HG03066 (cell line): ENCODE results near the gene C3AR1.

Source experiments
- ATAC-seq: cut with Tn5 transposase; IDR thresholded peaks from one replicate; pipeline ENCODE4 v1.9.1; 2021; ENCODE audit warnings: low read depth; ENCODE audit not compliant: unreplicated experiment

The C3AR1 gene

DNA sequence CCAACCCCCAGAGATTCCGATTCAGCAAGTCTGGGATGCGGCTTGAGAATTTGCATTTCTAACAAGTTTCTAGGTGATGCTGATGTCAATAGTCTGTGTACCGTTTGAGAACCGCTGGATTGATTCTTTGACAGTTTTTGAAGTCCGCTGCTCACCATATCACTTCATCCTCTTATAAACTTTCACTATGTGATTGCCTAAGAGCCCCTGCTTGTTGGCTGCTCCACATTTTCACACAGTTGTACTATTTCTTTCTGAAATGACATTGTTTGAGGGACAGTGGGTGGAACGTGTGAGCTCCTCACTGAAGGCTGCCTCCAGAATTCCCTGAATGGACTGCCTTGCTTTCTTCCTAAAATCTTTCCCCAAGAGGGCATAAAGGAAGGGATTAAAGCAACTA, 7.7 kb downstream of the C3AR1 start:
- no peak for ATAC-seq

DNA sequence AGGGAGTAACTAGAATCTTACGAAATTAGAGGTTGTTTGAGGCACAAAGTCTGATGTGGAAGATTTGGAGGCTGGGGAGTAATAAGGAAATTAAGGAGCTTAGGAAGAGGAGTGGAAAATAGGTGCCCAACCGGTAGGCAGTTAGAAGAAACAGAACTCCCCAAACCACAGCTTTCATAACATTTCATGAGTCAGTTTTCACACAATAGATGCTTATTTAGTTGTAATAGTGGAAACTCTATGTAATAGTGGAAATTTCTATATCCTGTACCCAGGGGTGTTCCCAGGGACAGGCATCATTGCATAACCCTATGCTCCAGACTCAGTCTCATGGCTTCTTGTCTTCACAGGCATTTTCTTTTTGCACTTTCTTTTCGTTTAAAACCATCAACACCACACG, 8.3 kb downstream of the C3AR1 start:
- ATAC-seq: no peak

DNA sequence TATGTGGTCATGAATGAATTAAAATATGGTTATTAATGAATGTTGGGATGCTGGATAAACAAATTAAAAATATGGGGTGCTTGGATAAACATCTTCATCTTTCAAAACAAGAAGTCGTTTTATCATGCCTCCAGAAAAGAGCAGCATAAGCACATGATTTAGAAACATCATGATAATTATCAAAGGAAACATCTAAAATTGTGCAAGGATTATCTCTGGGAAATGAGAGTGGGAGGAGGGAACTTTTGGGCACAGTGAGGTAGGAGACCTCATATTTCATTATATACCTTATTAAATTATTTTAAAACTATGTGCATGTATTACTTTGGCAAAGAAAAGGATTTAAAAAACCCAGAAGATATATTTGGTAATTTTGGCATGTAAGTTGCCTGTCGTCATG, 8.9 kb downstream of the C3AR1 start:
- no peak for ATAC-seq

DNA sequence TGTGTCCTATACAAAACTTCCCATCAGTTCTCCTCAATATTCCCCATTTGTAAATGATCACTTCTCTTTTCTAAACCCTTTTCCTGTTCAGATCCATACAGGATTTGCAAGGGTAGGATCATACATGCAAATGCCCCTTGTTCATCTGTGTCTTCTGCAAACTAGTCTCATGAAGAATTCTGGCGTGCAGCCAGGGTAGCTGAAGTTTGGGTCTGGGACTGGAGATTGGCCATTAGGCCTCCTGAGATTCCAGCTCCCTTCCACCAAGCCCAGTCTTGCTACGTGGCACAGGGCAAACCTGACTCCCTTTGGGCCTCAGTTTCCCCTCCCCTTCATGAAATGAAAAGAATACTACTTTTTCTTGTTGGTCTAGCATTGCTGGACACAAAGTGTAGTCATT, 11.3 kb downstream of the C3AR1 start:
- no peak for ATAC-seq

DNA sequence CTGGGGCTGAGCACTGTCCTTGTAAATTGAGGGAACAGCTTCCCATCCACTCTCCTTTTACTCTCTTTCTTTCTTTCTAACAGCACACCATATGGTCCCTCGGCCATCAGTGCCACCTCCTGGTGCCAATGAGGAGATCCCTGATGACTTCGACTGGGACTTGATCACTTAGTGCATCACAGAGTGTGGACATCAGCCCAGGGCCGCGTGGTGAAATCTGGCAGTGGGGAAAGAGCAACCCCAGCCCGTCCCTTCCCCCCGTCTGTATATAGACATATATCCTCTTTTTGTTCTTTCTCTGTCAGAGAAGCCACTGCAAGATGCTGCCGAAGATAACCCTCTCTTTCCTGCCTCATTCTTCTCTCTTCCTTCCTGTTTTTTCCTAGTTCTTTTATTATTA, 13.5 kb downstream of the C3AR1 start:
- ATAC-seq: no peak

DNA sequence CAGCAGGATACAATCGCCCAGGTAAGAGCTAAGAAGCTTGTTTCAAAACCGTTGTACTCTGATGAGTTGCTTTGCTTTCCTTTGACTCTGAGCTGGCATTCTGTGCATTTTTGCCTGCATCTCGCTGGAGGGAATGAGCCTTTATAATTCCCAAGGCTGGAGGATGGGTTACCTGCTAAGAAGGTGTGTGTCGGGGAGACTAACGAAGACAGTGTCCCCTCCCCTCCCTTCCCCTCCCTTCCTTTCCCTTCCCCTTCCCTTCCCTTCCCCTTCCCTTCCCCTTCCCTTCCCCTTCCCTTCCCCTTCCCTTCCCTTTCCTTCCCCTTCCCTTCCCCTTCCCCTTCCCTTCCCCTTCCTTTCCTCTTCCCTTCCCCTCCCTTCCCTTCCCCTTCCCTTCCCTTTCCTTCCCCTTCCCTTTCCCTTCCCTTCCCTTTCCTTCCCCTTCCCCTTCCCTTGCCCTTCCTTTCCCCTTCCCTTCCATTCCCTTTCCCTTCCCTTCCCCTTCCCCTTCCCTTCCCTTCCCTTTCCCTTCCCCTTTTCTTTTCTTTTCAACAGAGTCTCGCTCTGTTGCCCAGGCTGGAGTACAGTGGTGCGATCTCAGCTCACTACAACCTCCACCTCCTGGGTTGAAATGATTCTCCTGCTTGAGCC, 15.4 kb downstream of the C3AR1 start:
- ATAC-seq: no peak

DNA sequence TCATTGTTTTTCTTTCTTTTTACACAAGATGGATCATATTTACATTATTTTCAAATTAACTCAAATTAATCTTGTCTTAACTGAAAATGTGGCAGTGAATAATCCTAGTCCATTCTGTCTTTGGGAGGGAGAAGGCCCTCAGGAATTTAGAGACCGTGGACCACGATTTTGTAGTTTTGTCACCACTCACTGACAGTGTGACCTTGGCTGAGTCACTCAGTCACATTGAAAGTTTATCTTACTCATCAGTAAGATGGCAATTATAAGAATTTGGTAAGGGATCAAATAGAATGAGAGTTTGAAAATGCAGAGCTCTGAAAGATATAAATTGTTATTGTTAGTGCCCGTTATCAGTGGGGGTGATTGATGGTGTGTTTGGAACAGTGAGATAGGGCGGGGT, 17.3 kb downstream of the C3AR1 start:
- ATAC-seq: no peak

DNA sequence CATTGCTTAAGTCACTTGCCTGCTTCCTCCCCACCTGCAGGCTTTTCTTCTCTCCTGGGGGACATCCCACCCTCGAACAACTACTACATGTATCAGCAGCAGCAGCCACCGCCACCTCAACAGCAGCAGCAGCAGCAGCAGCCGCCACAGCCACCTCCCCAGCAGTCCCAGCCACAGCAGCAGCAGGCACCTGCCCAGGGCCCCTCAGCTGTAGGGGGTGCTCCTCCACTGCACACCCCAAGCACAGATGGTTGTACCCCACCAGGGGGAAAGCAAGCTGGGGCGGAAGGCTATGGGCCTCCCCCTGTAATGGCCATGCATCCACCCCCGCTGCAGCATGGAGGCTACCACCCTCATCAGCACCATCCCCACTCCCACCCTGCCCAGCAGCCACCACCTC, 18.3 kb downstream of the C3AR1 start:
- ATAC-seq: no peak

DNA sequence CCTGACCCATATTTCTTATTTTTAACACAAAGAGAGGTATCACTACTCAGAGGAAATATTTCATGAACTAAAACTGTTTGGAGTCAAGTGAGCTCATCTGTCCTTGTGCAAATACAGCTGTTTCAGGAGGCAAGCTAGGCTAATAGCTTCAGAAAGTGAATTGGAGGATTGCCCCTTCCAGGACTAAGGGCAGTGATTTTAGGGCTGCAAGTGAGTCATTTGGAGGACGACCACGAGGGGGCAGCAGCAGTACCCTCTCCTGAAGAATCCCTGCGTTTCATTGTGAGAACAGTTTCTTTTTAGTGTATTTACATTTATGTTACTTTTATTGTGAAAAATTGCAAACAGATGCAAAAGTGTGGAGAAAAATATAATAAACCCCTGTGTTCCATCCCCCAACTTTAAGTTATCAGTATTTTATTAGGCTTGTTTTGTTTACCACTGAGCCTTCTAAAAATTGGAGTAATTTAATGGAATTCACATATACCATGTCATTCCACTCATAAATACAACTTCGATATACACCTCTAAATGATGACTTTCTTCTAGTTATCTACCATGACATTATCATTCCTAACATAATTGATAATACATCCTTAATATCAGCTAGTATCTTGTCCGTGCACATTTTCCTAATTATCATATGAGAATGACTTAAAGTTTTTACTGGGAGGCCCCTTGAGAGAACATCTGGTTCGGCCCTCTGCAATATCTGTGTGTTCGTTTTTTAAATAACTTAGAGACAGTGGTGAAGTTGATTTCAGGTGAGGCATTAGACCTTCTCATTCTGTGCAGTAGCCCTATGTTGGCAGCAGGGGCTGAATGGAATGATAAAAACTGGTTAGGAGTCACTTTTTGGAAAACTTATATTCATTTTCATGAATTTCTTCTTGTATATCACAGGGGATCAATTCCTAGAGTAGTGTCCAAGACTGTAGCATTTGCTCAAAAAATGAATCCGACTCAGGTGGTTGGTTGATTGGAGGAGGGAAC, 19.9 kb downstream of the C3AR1 start:
- ATAC-seq: no peak

DNA sequence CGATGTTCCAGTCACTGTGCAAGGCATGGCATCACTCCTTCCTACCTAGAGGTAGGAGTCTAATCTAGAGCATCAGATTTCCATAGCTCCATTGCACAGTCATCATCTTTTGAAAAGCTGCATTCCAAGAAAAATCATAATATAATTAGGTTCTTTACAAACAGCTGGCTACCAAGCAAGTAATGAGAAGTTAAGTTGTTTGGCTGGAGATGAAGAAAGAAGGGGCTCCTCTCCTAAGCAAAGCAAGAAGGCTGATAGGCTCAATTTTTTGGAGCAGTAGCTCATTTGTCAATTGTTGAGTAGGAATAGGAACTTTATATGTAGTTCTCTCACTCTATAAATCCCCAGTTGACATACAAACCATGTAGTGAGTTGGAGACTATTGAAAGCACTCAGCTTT, 25.4 kb downstream of the C3AR1 start:
- no peak for ATAC-seq

DNA sequence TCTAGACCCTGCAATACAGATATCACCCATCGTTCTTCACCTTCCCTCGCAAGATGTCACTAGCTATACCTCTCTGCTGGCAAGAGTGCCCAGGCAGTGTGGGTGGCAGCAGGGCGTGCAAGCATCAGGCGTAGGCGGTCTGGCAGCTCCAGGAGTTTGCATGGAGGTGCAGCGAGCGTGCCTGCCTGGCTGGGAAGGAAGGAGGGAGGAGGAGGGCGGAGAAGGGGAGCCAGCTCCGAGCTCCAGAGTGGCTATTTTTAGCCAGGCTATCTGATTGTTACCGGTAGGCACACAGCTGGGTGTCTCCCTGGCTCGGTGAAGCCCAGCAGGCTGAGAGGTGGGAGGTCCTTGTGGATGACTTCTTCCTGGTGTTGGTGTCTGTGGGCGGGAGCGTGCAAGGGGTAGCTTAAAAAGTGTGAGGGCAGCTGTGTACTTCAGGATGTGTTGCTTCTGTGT, 27.5 kb downstream of the C3AR1 start:
- no peak for ATAC-seq

DNA sequence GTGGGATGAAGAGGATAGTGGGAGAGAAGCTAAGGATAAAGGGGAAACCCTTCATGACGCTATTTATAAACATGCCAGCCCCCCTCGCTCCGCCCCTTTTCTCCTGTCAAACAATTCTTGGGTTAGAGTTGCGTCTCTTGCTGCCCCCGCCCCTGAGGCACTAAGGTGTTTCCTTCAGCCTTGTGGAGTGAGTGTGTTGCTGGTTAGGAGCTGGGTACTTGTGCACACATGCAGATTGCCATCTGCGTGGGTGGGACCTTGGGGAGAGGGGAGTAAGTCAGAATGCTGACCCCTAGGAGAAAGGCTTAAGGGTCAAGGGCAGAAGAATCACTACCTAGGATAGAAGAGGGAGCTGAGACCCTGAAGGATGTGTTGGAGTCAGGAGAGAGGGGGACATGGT, 28.2 kb downstream of the C3AR1 start:
- no peak for ATAC-seq

DNA sequence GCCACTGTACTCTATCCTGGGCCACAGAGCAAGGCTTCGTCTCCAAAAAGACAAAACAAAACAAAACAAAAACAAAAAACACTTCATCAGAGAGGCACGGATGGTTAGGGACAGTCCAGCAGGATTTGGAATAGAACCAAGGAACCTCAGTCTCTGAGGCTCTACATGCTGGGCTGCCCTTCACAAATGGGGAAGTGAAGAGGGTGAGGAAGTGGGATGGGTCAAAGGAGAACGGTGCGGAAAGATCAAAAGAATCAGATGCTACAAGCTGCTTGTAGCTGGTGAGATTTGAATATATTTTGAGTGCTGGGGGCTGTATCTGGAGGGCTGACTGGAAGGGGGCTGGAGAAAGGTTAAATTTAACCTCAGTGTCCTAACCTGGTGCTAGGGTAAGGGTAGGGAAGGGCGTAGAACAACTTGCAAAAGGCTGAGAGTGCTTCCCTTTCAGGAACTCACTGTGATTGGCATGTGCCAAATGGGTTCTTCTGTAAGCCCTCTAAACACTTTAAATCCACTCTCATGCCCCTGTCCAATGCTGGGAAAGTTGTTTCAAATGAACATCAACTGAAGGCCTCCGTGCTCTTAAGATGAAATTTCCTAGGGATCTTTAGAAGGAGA, 29.0 kb downstream of the C3AR1 start:
- no peak for ATAC-seq

DNA sequence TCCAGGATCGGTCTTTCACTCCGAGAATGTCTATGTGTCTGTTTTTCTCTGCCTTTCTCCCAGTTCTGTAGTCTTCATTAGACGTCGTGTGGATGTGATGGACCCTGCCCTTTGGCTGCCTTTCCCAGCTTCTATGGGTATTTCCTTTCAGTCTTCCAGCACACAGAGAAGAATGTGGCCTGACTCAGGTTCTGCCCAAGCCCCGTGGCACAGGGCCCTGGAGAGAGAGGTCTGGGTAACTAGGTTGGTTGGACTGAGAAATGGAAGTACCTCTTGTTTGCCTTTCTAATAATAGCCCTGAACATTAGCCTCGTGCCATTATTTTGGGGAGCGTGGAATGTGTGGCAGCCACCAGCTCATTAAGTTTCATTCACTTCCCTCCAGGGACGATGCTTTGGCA, 29.8 kb downstream of the C3AR1 start:
- ATAC-seq: no peak

DNA sequence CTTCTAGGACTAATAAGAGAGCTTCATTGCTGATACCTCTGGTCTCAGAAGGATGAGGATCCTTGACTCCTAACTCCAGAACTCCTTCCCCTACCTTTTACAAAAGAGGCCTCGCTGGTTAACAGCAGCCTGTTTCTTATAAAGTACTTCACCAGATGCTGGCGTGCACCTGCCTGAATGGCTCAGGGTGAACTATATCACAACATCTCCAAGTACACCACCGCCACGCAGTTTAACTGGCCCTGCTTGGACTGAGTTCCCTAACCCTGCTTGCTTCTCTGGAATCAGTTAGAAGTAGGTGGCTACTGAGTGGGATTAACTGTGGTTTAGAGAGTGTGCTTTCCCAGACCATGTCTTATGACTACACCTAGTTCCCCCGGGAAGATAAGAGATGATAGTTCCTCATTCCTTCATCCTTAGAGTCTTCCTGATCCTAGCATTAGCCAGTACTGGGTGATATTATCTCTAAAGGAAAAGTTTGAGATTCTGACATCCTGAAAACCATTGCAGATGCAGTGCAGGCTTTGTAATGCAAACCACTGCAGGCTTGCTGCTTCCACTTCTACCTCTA, 30.6 kb downstream of the C3AR1 start:
- ATAC-seq: no peak

DNA sequence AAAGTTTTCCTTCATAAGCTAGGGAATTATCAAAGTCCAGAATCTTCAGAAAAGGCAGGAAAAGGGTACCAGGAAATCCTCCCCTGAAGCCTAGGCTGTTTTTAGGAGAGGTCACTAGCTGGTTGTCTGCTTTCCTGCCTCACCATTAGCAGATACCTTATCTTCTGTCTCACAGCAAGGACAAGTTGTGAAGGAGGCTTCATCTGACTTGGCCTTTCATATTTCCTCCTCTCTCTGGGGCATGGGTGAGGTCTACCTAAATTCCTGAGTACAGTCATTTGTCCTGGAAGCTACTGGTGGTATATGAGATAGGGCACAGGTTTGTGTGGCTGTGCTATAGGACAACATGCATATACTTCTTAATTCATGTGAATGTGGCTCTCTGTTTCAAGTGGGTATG, 31.4 kb downstream of the C3AR1 start:
- no peak for ATAC-seq

DNA sequence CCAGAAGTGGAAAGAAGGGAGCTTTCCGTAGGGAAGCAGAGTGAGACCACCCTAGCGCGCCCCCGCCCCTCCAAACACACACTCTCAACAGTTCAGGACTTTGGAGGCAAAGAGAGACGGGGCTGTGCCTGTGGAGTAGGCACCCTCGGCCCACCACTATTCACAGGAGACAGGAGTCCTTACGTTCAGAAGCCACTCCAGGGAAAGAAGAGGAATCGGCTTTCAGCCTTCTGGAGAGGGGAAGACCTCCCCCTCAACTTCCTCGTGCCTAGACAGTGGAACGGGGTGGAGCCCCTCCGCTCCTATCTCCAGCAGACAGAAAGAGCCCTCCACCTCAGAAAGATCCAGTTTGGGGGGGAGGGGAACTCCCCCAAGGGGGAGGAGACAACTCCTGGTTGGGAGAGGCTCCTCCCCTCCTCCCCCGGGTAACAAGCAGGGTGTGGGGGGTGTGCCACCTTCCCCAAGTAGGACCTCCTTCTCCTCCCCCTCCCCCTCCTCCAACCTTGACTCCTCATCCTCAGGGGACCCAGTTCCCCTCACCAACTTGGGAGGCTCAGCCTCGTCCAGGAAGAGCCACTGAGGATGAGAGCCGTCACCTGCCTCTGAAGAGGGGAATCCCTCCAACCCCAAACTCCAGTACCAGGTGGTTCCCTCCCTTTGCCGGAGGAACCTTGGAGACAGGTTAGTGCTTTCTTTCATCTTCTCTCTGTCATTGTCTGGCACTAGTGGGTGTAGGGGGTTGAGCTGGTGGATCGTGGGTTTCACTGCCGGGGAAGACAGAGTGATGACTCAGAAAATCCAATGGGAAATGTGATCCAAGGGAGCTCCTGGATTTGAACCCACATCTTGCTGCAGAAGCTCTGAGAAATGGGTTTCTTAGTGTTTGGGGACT, 32.8 kb downstream of the C3AR1 start:
- no peak for ATAC-seq

DNA sequence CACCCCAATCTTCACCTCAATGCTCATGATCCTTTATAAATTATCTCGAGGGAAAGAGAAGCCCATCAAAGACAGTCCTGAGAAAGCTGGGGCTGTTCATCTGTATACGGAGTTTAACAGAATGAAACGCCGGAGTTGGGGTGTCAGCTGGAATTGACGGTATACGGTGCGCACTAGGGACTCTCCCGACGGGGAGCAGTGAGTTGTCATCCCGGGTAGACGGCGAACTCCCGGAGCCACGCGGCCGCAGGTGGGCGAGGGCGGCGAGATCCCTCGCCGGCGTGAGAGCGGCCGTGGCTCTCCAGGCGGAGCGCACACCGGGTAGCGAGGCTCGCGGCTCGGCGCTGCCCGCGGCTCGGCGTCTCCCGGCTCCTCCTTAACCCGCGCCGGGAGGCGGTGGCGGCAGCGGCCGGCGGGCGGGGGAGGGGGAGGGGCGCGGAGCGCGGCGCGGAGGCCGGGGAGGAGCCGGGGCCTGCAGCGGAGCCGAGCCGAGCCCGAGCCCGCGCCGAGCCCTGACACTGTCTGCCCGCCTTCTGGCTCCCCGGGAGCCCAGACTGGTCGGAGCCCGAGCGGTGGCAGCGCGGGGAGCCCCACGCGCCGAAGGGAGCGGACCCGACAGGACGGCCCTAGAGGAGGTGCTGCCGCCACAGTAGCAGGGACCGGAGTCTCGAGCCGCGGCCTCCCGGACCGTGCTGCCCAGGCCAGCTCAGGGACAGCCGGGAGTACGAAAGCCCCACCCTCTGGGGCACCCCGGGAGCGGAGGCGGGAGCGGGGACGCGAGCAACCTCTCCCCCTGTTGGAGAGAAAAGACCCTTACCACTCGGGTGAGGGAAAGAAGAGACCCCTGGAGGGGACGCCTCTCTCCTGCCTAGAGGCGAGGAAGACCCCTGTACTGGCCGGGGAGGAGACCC, 33.7 kb downstream of the C3AR1 start, which contains the start of gene FOXJ2:
FOXJ2 (plus strand) TSS at position 475 of the 911 bp plus-strand sequence. CDS start 7,117 bp downstream, outside the sequence.
- ATAC-seq: peak; percentile 69

DNA sequence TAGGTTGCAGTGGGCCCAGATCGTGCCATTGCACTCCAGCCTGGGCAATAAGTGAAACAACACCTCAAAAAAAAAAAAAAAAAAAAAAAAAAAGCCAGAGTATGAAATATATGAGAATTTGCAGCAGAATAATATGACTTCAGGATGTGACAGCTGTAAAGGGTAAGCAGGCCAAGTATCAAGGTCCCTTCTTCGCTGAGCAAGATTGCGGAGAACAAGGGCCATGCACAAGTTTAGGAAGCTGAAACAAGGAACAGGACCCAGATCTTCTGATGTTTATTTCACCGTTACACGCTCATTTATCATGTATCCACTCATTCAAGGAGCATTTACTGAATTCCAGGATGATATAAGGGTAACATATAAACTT, 34.3 kb downstream of the C3AR1 start:
- no peak for ATAC-seq
